Measurements from ENCODE around the gene MRPL14.

Gene MRPL14

DNA sequence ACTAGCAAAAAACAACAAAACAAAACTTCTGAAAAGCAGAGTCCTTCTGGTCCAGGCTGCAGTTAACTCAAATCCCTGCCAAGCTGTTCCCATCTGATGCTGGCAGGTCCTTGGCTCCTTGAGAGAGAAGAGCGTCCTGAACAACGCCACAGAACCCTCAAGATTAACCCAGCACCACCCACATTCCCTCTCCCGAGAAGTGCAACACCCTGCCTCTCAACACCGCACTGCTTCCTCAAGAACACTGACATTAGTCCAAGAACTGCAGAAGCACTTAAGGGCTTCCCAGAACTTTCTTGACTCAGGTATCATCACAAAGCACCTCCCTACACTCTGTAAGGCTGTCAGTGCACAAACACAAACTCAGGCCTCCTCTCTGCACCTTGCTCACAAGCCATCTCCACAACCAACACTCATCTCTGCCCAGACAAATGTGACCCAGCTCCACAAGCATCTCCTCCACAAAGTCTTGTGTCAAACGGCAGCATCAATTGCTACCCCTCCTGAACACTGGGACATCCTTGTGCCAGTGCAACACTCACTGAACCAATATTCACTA lies 7.5 kb downstream of the MRPL14 start:
- no peak for ATAC-seq
- TF ChIP-seq ZNF565 (CRISPR knock-in tag; conservative IDR thresholded peaks at IDR 0.05; ENCODE audit: low read depth) (no peak), ZC3H10 (CRISPR knock-in tag; IDR thresholded peaks at IDR 0.05) (no peak), ISL1 (CRISPR knock-in tag; IDR thresholded peaks at IDR 0.05) (no peak), ZNF8 (CRISPR knock-in tag; IDR thresholded peaks at IDR 0.05) (no peak), BACH2 (CRISPR knock-in tag; IDR thresholded peaks at IDR 0.05; ENCODE audit: borderline replicate concordance) (no peak), ZNF70 (CRISPR knock-in tag; IDR thresholded peaks at IDR 0.05) (no peak), TSHZ2 (CRISPR knock-in tag; IDR thresholded peaks at IDR 0.05) (no peak), RARB (CRISPR knock-in tag; IDR thresholded peaks at IDR 0.05) (no peak), ZFP30 (CRISPR knock-in tag; IDR thresholded peaks at IDR 0.05) (no peak), ARNTL (CRISPR knock-in tag; IDR thresholded peaks at IDR 0.05; ENCODE audit: borderline replicate concordance, low read depth) (no peak), TOX (CRISPR knock-in tag; IDR thresholded peaks at IDR 0.05; ENCODE audit: borderline replicate concordance) (no peak), PPARA (CRISPR knock-in tag; IDR thresholded peaks at IDR 0.05; ENCODE audit: borderline replicate concordance) (no peak)
- TF ChIP-seq, protein P1, sequence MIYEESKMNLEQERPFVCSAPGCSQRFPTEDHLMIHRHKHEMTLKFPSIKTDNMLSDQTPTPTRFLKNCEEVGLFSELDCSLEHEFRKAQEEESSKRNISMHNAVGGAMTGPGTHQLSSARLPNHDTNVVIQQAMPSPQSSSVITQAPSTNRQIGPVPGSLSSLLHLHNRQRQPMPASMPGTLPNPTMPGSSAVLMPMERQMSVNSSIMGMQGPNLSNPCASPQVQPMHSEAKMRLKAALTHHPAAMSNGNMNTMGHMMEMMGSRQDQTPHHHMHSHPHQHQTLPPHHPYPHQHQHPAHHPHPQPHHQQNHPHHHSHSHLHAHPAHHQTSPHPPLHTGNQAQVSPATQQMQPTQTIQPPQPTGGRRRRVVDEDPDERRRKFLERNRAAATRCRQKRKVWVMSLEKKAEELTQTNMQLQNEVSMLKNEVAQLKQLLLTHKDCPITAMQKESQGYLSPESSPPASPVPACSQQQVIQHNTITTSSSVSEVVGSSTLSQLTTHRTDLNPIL (CRISPR knock-in tag; IDR thresholded peaks at IDR 0.05; ENCODE audit: low read depth): no peak
- TF ChIP-seq, protein P2, sequence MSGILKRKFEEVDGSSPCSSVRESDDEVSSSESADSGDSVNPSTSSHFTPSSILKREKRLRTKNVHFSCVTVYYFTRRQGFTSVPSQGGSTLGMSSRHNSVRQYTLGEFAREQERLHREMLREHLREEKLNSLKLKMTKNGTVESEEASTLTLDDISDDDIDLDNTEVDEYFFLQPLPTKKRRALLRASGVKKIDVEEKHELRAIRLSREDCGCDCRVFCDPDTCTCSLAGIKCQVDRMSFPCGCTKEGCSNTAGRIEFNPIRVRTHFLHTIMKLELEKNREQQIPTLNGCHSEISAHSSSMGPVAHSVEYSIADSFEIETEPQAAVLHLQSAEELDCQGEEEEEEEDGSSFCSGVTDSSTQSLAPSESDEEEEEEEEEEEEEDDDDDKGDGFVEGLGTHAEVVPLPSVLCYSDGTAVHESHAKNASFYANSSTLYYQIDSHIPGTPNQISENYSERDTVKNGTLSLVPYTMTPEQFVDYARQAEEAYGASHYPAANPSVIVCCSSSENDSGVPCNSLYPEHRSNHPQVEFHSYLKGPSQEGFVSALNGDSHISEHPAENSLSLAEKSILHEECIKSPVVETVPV (CRISPR knock-in tag; IDR thresholded peaks at IDR 0.05): no peak
- TF ChIP-seq, protein P3, sequence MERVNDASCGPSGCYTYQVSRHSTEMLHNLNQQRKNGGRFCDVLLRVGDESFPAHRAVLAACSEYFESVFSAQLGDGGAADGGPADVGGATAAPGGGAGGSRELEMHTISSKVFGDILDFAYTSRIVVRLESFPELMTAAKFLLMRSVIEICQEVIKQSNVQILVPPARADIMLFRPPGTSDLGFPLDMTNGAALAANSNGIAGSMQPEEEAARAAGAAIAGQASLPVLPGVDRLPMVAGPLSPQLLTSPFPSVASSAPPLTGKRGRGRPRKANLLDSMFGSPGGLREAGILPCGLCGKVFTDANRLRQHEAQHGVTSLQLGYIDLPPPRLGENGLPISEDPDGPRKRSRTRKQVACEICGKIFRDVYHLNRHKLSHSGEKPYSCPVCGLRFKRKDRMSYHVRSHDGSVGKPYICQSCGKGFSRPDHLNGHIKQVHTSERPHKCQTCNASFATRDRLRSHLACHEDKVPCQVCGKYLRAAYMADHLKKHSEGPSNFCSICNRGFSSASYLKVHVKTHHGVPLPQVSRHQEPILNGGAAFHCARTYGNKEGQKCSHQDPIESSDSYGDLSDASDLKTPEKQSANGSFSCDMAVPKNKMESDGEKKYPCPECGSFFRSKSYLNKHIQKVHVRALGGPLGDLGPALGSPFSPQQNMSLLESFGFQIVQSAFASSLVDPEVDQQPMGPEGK (CRISPR knock-in tag; IDR thresholded peaks at IDR 0.05; ENCODE audit: borderline replicate concordance): no peak

DNA sequence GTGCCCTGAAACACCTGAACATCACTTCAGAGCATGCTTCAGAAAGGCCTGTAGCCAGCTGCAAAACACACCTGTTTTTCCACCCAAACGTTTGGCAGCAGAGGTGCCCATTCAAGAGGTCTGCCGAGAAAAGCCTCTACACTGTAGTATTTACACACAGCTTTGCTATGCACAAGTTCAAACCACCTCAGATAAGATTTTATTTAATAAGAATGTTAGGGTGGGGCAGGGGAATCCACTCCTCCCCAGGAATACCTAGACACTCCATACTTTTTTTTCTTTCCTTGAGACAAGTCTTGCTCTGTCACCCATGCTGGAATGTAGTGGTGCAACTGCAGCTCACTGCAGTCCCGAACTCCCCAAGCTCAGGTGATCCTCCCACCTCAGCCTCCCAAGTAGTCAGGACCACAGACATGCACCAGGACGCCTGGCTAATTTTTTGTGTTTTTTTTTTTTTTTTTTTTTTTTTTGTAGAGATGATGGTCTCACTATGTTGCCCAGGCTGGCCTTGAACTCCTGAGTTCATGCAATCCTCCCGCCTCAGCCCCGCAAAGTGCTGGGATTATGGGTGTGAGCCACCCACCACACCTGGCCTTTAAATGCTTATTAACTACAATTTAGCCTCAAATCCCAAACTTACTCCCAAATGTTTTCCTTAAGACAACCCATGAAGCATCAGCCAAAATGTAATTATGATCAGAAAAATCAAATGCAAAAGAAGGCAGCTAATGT lies 9.7 kb downstream of the MRPL14 start:
- TF ChIP-seq ESRRG (CRISPR knock-in tag; IDR thresholded peaks at IDR 0.05): no peak
- no peak for TF ChIP-seq ZNF70 (CRISPR knock-in tag; IDR thresholded peaks at IDR 0.05)
- no peak for TF ChIP-seq OSR1 (CRISPR knock-in tag; IDR thresholded peaks at IDR 0.05)
- no peak for TF ChIP-seq GLIS3 (CRISPR knock-in tag; IDR thresholded peaks at IDR 0.05)
- TF ChIP-seq ZNF565 (CRISPR knock-in tag; conservative IDR thresholded peaks at IDR 0.05; ENCODE audit: low read depth): no peak
- no peak for TF ChIP-seq POU6F1 (CRISPR knock-in tag; IDR thresholded peaks at IDR 0.05; ENCODE audit: borderline replicate concordance, low read depth)
- ATAC-seq: no peak

DNA sequence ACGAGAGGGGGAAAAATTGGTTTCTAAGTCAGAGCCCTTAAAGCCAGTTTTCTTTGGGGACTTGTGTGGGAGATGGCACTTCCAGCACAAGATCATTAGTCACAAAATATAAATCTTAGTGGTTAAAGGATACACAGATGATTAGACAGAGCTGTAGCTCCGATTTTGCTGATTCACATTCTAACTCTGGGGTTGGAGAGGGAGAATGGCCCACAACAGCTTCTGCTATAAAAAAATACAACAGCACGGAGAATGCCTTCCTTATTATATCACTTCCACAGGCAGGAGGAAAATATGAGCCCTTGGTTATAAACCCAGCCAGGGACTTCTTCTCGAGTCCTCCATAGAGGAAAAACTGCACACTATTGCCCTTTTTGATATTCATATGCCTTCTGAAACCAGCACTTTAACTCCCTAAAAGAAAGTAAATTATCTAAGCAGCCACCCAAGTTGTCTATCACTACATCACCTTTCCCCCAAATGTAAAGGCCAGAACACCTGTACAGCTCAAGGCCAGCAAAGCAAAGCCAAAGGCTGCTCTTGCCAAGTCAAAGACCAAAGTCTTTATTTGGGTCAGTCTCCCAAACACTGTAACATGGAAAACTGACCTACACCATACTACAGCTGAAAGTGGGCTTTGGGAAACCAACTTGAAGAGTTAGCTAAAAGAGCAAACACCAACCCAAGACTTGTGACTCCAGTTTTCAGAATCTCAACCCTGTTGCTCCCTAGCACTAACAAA lies 10.4 kb downstream of the MRPL14 start:
- ATAC-seq: peak; percentile 78
- TF ChIP-seq GLIS3 (CRISPR knock-in tag; IDR thresholded peaks at IDR 0.05): no peak
- TF ChIP-seq ARNTL (CRISPR knock-in tag; IDR thresholded peaks at IDR 0.05; ENCODE audit: borderline replicate concordance, low read depth): no peak
- no peak for TF ChIP-seq SNAI2 (CRISPR knock-in tag; IDR thresholded peaks at IDR 0.05)
- TF ChIP-seq ESRRG (CRISPR knock-in tag; IDR thresholded peaks at IDR 0.05): no peak
- TF ChIP-seq ZNF70 (CRISPR knock-in tag; IDR thresholded peaks at IDR 0.05): no peak
- TF ChIP-seq, protein P2 (CRISPR knock-in tag; IDR thresholded peaks at IDR 0.05): no peak
- TF ChIP-seq TOX (CRISPR knock-in tag; IDR thresholded peaks at IDR 0.05; ENCODE audit: borderline replicate concordance): no peak
- no peak for TF ChIP-seq ISL1 (CRISPR knock-in tag; IDR thresholded peaks at IDR 0.05)
- no peak for TF ChIP-seq ZNF8 (CRISPR knock-in tag; IDR thresholded peaks at IDR 0.05)
- no peak for TF ChIP-seq BACH2 (CRISPR knock-in tag; IDR thresholded peaks at IDR 0.05; ENCODE audit: borderline replicate concordance)
- TF ChIP-seq, protein P1 (CRISPR knock-in tag; IDR thresholded peaks at IDR 0.05; ENCODE audit: low read depth): no peak
- TF ChIP-seq ZFP30 (CRISPR knock-in tag; IDR thresholded peaks at IDR 0.05): no peak
- no peak for TF ChIP-seq CSDC2 (CRISPR knock-in tag; IDR thresholded peaks at IDR 0.05)
- TF ChIP-seq ZC3H10 (CRISPR knock-in tag; IDR thresholded peaks at IDR 0.05): no peak
- TF ChIP-seq TCF4 (CRISPR knock-in tag; IDR thresholded peaks at IDR 0.05; ENCODE audit: borderline replicate concordance): no peak
- TF ChIP-seq PPARA (CRISPR knock-in tag; IDR thresholded peaks at IDR 0.05; ENCODE audit: borderline replicate concordance): no peak
